ENCODE measurements around the gene HYKK.

The HYKK gene, protein sequence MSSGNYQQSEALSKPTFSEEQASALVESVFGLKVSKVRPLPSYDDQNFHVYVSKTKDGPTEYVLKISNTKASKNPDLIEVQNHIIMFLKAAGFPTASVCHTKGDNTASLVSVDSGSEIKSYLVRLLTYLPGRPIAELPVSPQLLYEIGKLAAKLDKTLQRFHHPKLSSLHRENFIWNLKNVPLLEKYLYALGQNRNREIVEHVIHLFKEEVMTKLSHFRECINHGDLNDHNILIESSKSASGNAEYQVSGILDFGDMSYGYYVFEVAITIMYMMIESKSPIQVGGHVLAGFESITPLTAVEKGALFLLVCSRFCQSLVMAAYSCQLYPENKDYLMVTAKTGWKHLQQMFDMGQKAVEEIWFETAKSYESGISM

GRCh38 chr15:78506971-78507830 is at the start of gene HYKK:
HYKK (plus strand) TSS chr15:78507577; CDS start chr15:78513089, 5,512 bp downstream.
- ChIA-PET POLR2A (no interaction called here), CTCF (interaction anchor here (1.4 kb wide), 1 partner anchor 15 kb away, joined by 3 read pairs; no protein-coding TSS in a partner anchor)
- no peak for TF ChIP-seq CTCF (IDR thresholded peaks at IDR 0.05; ENCODE audit: control extremely low read depth, extremely low read depth, low read depth, missing control alignments)
- peak; percentile 91 for DNase-seq (ENCODE audit: extremely low spot score)

- POLR2A ChIA-PET, result no interaction called here
- CTCF ChIA-PET, result interaction anchor here (1.2 to 2.2 kb wide), 4 partner anchors 9 to 38 kb away, joined by 4 to 10 read pairs (median 5); partner anchors contain the start of gene IREB2
- TF ChIP-seq CTCF (IDR thresholded peaks at IDR 0.05; ENCODE audit: control extremely low read depth, extremely low read depth, low read depth, missing control alignments), result no peak
- no peak for DNase-seq (ENCODE audit: extremely low spot score)
These were observed 46.6 kb upstream of the HYKK start for GRCh38 chr15:78460737-78461136.

GRCh38 chr15:78461171-78461888 is 46.0 kb upstream of the HYKK start:
- no peak for TF ChIP-seq CTCF (IDR thresholded peaks at IDR 0.05; ENCODE audit: control extremely low read depth, extremely low read depth, low read depth, missing control alignments)
- ChIA-PET CTCF (interaction anchor here (1.2 to 2.2 kb wide), 4 partner anchors 8 to 39 kb away, joined by 4 to 10 read pairs (median 5); partner anchors contain the start of gene IREB2), POLR2A (no interaction called here)
- DNase-seq (ENCODE audit: extremely low spot score), result no peak

- DNase-seq (ENCODE audit: extremely low spot score), result no peak
- no peak for TF ChIP-seq CTCF (IDR thresholded peaks at IDR 0.05; ENCODE audit: control extremely low read depth, extremely low read depth, low read depth, missing control alignments)
- POLR2A ChIA-PET, result no interaction called here
- CTCF ChIA-PET, result interaction anchor here (1.2 to 1.3 kb wide), 2 partner anchors 8 to 12 kb away, joined by 4 to 5 read pairs; no protein-coding TSS in a partner anchor
These were observed 38.3 kb upstream of the HYKK start for GRCh38 chr15:78469031-78469430.

DNA sequence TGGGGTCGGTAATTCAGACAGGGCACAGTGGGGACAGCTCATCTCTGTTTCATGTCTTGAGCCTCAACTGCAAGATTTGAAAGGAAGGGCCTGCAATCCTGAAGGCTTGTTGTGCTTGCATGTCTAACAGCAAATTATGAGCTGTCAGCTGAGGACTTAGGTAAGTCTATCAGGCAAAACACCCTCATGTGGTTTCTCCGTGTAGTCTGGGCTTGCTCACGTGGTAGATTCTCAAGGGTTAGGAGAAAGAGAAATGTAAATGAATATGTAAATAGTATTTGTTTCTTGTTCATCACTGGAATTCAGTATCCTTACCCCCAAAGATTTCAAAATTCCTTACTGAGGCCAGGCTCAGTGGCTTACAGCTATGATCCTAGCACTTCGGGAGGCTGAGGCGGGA is 30.1 kb upstream of the HYKK start:
- ChIA-PET CTCF (interaction anchor here (1.1 to 1.4 kb wide), 3 partner anchors 17 to 237 kb away, joined by 3 to 4 read pairs (median 3); no protein-coding TSS in a partner anchor), POLR2A (no interaction called here)
- TF ChIP-seq CTCF (IDR thresholded peaks at IDR 0.05; ENCODE audit: control extremely low read depth, extremely low read depth, low read depth, missing control alignments), result no peak
- no peak for DNase-seq (ENCODE audit: extremely low spot score)

GRCh38 chr15:78479650-78480049 is 27.7 kb upstream of the HYKK start:
- DNase-seq (ENCODE audit: extremely low spot score), result no peak
- ChIA-PET POLR2A (no interaction called here), CTCF (no interaction called here)
- TF ChIP-seq CTCF (IDR thresholded peaks at IDR 0.05; ENCODE audit: control extremely low read depth, extremely low read depth, low read depth, missing control alignments), result no peak
